ENCODE data around the gene CHST8. TPM values are rescaled to one million over a fixed set of nuclear protein-coding genes. Genes with fewer than 3 reads are reported as not detected.

The CHST8 gene
- total RNA-seq, 1 donor from 2014 or later, result 1.4 TPM

GRCh38 chr19:33734913-33735312, 113.2 kb downstream of the CHST8 start:
- DNase-seq (ENCODE audit: low spot score), result no peak

- DNase-seq (ENCODE audit: low spot score), result no peak
Measured at GRCh38 chr19:33736158-33736557, 114.4 kb downstream of the CHST8 start.

- no peak for DNase-seq (ENCODE audit: low spot score)
Measured at GRCh38 chr19:33736787-33737186, 115.0 kb downstream of the CHST8 start.

GRCh38 chr19:33737681-33738371, 116.1 kb downstream of the CHST8 start:
- no peak for DNase-seq (ENCODE audit: low spot score)

- DNase-seq (ENCODE audit: low spot score), result no peak
Measured at GRCh38 chr19:33740811-33741396, 119.2 kb downstream of the CHST8 start.

GRCh38 chr19:33745297-33745696, 123.5 kb downstream of the CHST8 start:
- DNase-seq (ENCODE audit: low spot score), result no peak

GRCh38 chr19:33746159-33746558, 124.4 kb downstream of the CHST8 start:
- DNase-seq (ENCODE audit: low spot score), result no peak

GRCh38 chr19:33747273-33747672, 125.5 kb downstream of the CHST8 start:
- DNase-seq (ENCODE audit: low spot score), result no peak

- DNase-seq (ENCODE audit: low spot score), result no peak
Measured at GRCh38 chr19:33748231-33748630, 126.5 kb downstream of the CHST8 start.

- no peak for DNase-seq (ENCODE audit: low spot score)
Measured at GRCh38 chr19:33749016-33749415, 127.3 kb downstream of the CHST8 start.

- no peak for DNase-seq (ENCODE audit: low spot score)
Measured at GRCh38 chr19:33749619-33750175, 127.9 kb downstream of the CHST8 start.

GRCh38 chr19:33750587-33751435, 129.1 kb downstream of the CHST8 start:
- DNase-seq (ENCODE audit: low spot score), result no peak

- DNase-seq (ENCODE audit: low spot score), result no peak
Measured at GRCh38 chr19:33751436-33751770, 129.7 kb downstream of the CHST8 start.

GRCh38 chr19:33752018-33752800, 130.5 kb downstream of the CHST8 start:
- DNase-seq (ENCODE audit: low spot score), result no peak

- DNase-seq (ENCODE audit: low spot score), result peak; percentile 64
Measured at GRCh38 chr19:33752945-33753344, 131.2 kb downstream of the CHST8 start.

GRCh38 chr19:33754361-33754760, 132.6 kb downstream of the CHST8 start:
- DNase-seq (ENCODE audit: low spot score), result peak; percentile 47

- DNase-seq (ENCODE audit: low spot score), result no peak
Measured at GRCh38 chr19:33755099-33756035, 133.6 kb downstream of the CHST8 start.

- DNase-seq (ENCODE audit: low spot score), result no peak
Measured at GRCh38 chr19:33756177-33756576, 134.4 kb downstream of the CHST8 start.

GRCh38 chr19:33758541-33759013, 136.8 kb downstream of the CHST8 start:
- DNase-seq (ENCODE audit: low spot score), result no peak

GRCh38 chr19:33759356-33759755, 137.6 kb downstream of the CHST8 start:
- DNase-seq (ENCODE audit: low spot score), result no peak
